Measurements from ENCODE around the gene ARID5A. TPM values are rescaled to one million over a fixed set of nuclear protein-coding genes. Genes with fewer than 3 reads are reported as not detected.

Gene ARID5A
- total and polyA plus RNA-seq, 9 of the 15 experiments (the other 6 are each of a cell fraction or from before 2014, with no cell fraction given), result 0.14 to 12.5 (median 3.0) TPM

- no peaks in the 10 kb centered on the region; the same call in 2 of the 3 replicates for H3K79me2 ChIP-seq (ENCODE audit: control insufficient read depth, insufficient read depth, low read length)
- intact Hi-C loops (cut with micrococcal nuclease) (no loop called here), in situ Hi-C loops (cut with MboI) (no loop called here)
- ChIA-PET POLR2A (interaction anchor here (0.6 kb wide), 1 partner anchor 28 kb away, joined by 3 read pairs; no protein-coding TSS in a partner anchor), CTCF (ENCODE audit: low intra/inter-chr PET ratio) (no interaction called here)
- no TSS peak for BruUV-seq (replicated peaks)
- peaks cover 91% of the 10 kb centered on the region for H3K36me3 ChIP-seq (ENCODE audit: control insufficient read depth, insufficient read depth, low read length)
- no peak overlapping the region for H2AFZ ChIP-seq (ENCODE audit: low read depth, low read length)
- no peak overlapping the region for H3K4me2 ChIP-seq (ENCODE audit: insufficient read depth, low read length)
- FAIRE-seq (no peak), DNase-seq (ENCODE audit: extremely low read depth in 1 of 4, low spot score in 3 of 4) (no peak), ATAC-seq (no peak)
- H4K20me1 ChIP-seq (replicated peaks; ENCODE audit: control insufficient read depth, insufficient read depth, low read length), result no peaks in the 10 kb centered on the region
- no peaks in the 10 kb centered on the region; a peak in 2 of 5 replicates for H3K4me1 ChIP-seq (replicated peaks in 1 of 2; ENCODE audit: control insufficient read depth in 2 of 2, insufficient read depth in 2 of 2, low read length in 2 of 2)
- H3K9ac ChIP-seq (ENCODE audit: insufficient read depth in 1 of 2, low read depth in 2 of 2, low read length in 2 of 2), result no peak overlapping the region
- no peaks in the 10 kb centered on the region for H3K9me3 ChIP-seq (replicated peaks; ENCODE audit: control insufficient read depth, insufficient read depth, low read depth, low read length)
- no peaks in the 10 kb centered on the region for H3K27me3 ChIP-seq (ENCODE audit: control insufficient read depth in 2 of 2, insufficient read depth in 2 of 2, low read length in 2 of 2)
- no peak overlapping the region for H3K4me3 ChIP-seq
- no peak overlapping the region for H3K27ac ChIP-seq (ENCODE audit: extremely low read depth, low read depth, low read length)
- no peaks in the 10 kb centered on the region for H3K9me1 ChIP-seq (ENCODE audit: control insufficient read depth, insufficient read depth, low read length)
- TF ChIP-seq ZNF778 (CRISPR knock-in tag; IDR thresholded peaks at IDR 0.05) (no peak), PHF8 (IDR thresholded peaks at IDR 0.05; ENCODE audit: borderline replicate concordance, low read length) (no peak), SMARCE1 (IDR thresholded peaks at IDR 0.05) (no peak), CAMTA2 (CRISPR knock-in tag; conservative IDR thresholded peaks at IDR 0.05) (no peak), FOXK2 (conservative IDR thresholded peaks at IDR 0.05 in 1 of 2, IDR thresholded peaks at IDR 0.05 in 1 of 2; ENCODE audit: low read depth in 2 of 2) (no peak), CEBPZ (IDR thresholded peaks at IDR 0.05; ENCODE audit: borderline replicate concordance, low read depth, low read length) (no peak), MEF2A (IDR thresholded peaks at IDR 0.05; ENCODE audit: control insufficient read depth, low read depth, low read length) (no peak), NKRF (IDR thresholded peaks at IDR 0.05; ENCODE audit: borderline replicate concordance) (no peak)
- TF ChIP-seq, protein P1, sequence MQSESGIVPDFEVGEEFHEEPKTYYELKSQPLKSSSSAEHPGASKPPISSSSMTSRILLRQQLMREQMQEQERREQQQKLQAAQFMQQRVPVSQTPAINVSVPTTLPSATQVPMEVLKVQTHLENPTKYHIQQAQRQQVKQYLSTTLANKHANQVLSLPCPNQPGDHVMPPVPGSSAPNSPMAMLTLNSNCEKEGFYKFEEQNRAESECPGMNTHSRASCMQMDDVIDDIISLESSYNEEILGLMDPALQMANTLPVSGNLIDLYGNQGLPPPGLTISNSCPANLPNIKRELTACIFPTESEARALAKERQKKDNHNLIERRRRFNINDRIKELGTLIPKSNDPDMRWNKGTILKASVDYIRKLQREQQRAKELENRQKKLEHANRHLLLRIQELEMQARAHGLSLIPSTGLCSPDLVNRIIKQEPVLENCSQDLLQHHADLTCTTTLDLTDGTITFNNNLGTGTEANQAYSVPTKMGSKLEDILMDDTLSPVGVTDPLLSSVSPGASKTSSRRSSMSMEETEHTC (IDR thresholded peaks at IDR 0.05), result no peak
- TF ChIP-seq, protein P2, sequence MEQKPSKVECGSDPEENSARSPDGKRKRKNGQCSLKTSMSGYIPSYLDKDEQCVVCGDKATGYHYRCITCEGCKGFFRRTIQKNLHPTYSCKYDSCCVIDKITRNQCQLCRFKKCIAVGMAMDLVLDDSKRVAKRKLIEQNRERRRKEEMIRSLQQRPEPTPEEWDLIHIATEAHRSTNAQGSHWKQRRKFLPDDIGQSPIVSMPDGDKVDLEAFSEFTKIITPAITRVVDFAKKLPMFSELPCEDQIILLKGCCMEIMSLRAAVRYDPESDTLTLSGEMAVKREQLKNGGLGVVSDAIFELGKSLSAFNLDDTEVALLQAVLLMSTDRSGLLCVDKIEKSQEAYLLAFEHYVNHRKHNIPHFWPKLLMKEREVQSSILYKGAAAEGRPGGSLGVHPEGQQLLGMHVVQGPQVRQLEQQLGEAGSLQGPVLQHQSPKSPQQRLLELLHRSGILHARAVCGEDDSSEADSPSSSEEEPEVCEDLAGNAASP (IDR thresholded peaks at IDR 0.05), result no peak
- TF ChIP-seq, protein P3, sequence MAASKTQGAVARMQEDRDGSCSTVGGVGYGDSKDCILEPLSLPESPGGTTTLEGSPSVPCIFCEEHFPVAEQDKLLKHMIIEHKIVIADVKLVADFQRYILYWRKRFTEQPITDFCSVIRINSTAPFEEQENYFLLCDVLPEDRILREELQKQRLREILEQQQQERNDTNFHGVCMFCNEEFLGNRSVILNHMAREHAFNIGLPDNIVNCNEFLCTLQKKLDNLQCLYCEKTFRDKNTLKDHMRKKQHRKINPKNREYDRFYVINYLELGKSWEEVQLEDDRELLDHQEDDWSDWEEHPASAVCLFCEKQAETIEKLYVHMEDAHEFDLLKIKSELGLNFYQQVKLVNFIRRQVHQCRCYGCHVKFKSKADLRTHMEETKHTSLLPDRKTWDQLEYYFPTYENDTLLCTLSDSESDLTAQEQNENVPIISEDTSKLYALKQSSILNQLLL (CRISPR knock-in tag; IDR thresholded peaks at IDR 0.05; ENCODE audit: borderline replicate concordance), result no peak
Observed at GRCh38 chr2:96596596-96596995, 60.0 kb downstream of the ARID5A start.
